ENCODE results near the gene ZNF507.
"Not testable (repeated sequence)": the region's sequence is repeated elsewhere in the genome, so short reads cannot be mapped to it uniquely, and the experiment has no call there.

The ZNF507 gene

DNA sequence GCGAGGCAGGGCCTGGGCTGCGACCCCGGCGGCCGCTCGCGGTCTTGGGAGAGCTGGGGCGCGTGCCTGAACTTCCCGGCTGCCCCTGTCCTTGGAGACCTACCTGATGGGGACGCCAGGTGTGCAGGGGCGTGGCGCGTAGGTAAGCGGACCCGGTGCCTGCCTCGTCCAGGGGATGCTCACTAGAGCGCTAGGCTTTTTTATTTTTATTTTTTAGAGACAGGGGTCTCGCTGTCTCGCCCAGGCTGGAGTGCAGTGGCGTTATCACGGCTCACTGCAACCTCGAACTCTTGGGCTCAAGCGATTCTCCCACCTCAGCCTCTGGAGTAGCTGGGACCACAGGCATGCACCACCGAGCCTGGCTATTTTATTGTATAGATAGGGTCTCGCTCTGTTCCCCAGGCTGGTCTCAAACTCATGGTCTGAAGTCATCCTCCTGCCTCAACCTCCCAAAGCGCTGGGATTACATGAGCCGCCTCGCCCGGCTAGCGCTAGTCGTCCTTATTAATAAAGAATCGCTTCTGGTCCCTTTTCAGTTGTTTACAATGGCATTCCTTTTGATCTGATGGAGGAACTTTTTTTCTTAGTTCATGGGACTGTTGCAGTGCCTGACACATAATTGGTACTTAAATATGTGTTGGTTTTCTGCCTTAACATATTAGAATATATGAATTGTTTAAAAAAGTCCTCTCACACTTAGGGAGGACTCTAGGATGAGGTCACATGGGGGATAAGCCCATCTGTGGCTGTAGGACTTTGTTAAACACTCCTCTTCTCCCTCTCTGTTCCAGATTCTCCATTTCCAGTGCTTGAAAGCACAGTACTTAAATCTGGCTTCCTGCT, 61.0 kb downstream of the ZNF507 start:
- H3K4me3 ChIP-seq (ENCODE audit: low read depth, low read length) = peak overlapping the region; percentile 81

- H3K4me3 ChIP-seq (ENCODE audit: low read depth, low read length) = peak overlapping the region; percentile 81
These were observed 61.9 kb downstream of the ZNF507 start for GRCh38 chr19:32407004-32407992.

- no peak overlapping the region for H3K4me3 ChIP-seq (ENCODE audit: low read depth, low read length)
These were observed 69.8 kb downstream of the ZNF507 start for GRCh38 chr19:32415246-32415645.

DNA sequence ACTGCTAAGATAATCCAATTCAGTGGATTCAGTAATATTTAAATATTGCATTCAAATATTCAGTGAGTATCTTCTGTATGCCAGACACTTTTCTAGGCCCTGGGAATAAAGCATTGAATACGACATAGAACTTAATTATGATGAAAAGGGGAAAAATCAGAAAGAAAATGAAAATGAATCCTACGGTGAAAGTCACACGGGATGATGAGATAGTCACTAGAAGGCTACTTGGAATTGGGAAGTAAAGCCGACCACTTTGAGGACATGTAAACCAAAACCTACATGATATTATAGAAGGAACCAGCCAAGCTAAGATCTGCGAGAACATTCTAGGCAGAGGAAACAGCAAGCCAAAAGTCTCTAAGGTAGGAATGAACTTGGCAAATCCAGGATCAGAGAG, 70.3 kb downstream of the ZNF507 start:
- no peak overlapping the region for H3K4me3 ChIP-seq (ENCODE audit: low read depth, low read length)

DNA sequence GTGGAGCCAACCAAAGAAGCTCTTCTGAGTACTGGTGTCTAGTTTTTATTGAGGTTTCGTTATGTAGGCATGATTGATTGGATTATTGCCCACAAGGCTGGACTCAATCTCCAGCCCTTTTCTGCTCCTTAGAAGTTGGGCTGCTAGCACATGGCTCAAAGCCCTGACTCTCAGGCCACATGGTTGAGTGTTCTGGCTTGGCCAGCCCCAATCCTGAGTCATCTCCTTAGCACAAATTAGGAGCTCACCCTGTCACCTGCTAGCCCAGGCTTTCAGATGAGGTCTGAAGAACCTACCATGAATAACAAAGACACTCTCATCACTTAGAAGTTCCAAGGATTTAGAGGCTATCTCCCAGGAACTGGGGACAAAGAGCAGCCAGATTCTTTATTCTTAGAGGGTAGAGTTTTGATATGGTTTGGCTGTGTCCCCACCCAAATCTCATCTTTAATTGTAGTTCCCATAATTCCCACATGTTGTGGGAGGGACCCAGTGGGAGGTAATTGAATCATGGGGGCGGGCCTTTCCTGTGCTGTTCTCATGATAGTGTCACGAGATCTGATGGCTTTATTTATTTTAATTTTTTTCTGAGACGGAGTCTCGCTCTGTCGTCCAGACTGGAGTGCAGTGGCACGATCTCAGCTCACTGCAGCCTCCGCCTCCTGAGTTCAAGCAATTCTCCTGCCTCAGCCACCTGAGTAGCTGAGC, 71.5 kb downstream of the ZNF507 start:
- H3K4me3 ChIP-seq (ENCODE audit: low read depth, low read length) = no peak overlapping the region

DNA sequence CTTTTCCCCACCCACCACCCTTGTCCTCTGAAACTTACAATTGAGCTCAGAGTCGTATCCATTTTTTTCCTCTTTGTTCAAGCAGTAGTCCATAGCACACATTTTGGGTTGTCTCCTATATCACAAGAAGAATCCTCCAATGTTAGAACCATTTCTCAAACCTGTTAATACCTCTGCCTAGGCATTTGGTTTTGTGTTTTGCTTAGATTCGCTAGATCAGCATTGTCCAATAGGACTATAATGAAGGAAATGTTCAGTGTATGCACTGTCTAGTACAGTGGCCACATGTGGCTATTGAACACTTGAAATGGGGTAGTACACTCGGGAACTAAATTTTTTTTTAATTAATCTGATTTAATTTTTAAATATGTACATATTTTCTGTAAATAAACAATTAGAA, 72.7 kb downstream of the ZNF507 start:
- H3K4me3 ChIP-seq (ENCODE audit: low read depth, low read length) = no peak overlapping the region

DNA sequence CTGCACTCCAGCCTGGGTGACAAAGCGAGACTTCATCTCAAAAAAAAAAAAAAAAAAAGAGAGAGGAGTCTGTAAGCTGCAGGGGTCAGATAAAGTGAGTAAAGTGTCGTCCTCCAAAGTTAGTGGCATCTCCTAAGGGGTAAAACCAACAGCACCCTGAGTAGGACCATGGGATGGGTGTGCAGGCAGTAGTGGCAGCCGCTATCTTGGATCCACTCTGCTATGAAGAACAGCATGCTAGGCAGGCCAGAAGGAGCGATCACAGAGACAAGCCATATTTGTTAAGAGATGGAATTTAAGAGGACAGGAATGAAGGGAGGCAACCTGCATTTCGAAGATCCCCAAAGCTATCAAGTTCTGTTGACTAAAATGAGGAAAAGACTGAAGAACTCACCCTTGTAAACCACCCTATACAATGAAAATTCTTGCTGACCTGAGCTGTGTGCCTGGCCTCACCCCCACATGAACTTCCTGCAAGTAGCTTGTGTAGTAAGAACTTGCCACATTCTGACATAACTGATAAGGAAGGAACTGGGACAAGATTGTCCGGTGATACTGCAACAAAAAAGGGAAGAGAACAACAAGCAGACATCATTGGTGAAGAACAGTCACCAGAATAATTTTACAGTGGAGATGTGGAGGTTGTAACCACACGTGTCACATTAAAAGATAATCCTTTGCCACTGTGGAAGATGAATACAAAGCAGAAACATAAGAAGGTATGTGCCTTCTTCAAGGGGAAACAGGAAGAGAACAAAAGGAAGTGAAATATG, 76.4 kb downstream of the ZNF507 start:
- H3K4me3 ChIP-seq (ENCODE audit: low read depth, low read length) = no peak overlapping the region

- H3K4me3 ChIP-seq (ENCODE audit: low read depth, low read length) = no peak overlapping the region
These were observed 77.0 kb downstream of the ZNF507 start for GRCh38 chr19:32422435-32422834.

DNA sequence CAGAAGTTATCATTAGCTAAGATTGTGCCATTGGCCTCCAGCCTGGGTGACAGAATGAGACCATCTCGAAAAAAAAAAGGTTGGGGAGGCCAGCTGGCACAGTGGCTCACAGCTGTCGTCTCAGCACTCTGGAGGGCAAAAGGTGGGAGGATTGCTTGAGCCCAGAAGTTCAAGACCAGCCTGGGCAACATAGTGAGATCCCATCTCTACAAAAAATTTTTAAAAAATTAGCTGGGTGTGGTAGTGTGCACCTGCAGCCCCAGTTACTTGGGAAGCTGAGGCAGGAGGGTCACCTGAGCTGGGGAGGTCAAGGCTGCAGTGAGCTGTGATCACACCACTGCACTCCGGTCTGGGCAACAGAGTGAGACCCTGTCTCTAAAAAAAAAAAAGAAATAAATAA, 78.5 kb downstream of the ZNF507 start:
- H3K4me3 ChIP-seq (ENCODE audit: low read depth, low read length) = not testable (repeated sequence)

DNA sequence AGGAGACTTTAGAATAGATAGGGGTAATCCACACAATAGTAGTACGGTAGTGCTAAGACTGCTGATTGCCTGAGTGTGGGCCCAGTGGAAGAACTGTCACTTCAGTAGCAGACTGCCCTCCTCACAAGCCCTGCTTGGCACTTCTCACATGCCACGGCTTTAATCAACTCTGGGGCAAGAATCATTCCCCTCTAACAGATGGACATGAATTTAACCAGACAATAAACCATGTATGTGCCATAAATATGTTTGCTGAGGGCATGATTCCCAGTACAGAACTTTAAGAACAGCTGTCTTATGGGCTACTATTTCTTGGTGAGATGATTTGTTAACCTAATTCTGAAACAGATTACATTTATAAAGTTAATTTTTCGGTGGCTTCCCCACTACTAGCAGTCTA, 82.1 kb downstream of the ZNF507 start:
- no peak overlapping the region for H3K4me3 ChIP-seq (ENCODE audit: low read depth, low read length)

DNA sequence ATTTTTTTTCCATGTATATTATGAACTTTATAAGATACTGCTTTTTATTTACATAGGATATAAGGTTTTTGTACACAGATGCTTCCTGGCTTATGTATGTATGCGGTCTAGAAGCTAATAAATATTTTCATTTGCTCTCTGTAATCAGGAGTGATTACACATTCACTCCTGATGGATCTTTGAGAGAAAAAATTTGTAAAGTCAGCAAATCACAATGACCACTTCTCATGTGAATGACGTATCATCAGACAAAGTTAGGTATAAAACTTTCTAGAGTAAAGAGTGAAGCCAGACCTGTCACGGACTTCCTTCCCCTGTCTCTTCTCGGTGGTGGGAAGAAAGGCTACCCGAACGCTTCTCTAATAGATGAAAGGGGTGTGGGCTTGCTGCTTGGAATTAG, 91.3 kb downstream of the ZNF507 start:
- H3K4me3 ChIP-seq (ENCODE audit: low read depth, low read length) = no peak overlapping the region

- no peak overlapping the region for H3K4me3 ChIP-seq (ENCODE audit: low read depth, low read length)
These were observed 91.7 kb downstream of the ZNF507 start for GRCh38 chr19:32437096-32437495.

Measured in iPS-11a (cell line).